ENCODE measurements around the gene PNO1. TPM values are rescaled to one million over a fixed set of nuclear protein-coding genes. Genes with fewer than 3 reads are reported as not detected.

PNO1 gene
- total and polyA plus RNA-seq, 9 of the 15 experiments (the other 6 are each of a cell fraction or from before 2014, with no cell fraction given) = 11.8 to 81.7 (median 41.1) TPM

- no TSS peak for BruUV-seq (replicated peaks)
- H3K27me3 ChIP-seq (ENCODE audit: control insufficient read depth in 2 of 2, insufficient read depth in 2 of 2, low read length in 2 of 2) = no peaks in the 10 kb centered on the region
- intact Hi-C loops (cut with micrococcal nuclease) = no loop called here
- peaks cover 3 to 19% of the 10 kb centered on the region in 2 experiments; a peak in 4 of 5 replicates for H3K4me1 ChIP-seq (replicated peaks in 1 of 2; ENCODE audit: control insufficient read depth in 2 of 2, insufficient read depth in 2 of 2, low read length in 2 of 2)
- WGBS (ENCODE audit: insufficient coverage, low coverage, missing lambda C conversion rate) = 91% methylated on average over 5 of the region's 5 CpGs
- H3K9me3 ChIP-seq (replicated peaks; ENCODE audit: control insufficient read depth, insufficient read depth, low read depth, low read length) = no peaks in the 10 kb centered on the region
- no peak for FAIRE-seq
- H3K9me1 ChIP-seq (ENCODE audit: control insufficient read depth, insufficient read depth, low read length) = no peaks in the 10 kb centered on the region
- H3K9ac ChIP-seq (ENCODE audit: insufficient read depth in 1 of 2, low read depth in 2 of 2, low read length in 2 of 2) = no peak overlapping the region
- no peak for TF ChIP-seq SREBF2 (CRISPR knock-in tag; IDR thresholded peaks at IDR 0.05)
- no peak for TF ChIP-seq TARDBP (IDR thresholded peaks at IDR 0.05)
- TF ChIP-seq, protein P1, sequence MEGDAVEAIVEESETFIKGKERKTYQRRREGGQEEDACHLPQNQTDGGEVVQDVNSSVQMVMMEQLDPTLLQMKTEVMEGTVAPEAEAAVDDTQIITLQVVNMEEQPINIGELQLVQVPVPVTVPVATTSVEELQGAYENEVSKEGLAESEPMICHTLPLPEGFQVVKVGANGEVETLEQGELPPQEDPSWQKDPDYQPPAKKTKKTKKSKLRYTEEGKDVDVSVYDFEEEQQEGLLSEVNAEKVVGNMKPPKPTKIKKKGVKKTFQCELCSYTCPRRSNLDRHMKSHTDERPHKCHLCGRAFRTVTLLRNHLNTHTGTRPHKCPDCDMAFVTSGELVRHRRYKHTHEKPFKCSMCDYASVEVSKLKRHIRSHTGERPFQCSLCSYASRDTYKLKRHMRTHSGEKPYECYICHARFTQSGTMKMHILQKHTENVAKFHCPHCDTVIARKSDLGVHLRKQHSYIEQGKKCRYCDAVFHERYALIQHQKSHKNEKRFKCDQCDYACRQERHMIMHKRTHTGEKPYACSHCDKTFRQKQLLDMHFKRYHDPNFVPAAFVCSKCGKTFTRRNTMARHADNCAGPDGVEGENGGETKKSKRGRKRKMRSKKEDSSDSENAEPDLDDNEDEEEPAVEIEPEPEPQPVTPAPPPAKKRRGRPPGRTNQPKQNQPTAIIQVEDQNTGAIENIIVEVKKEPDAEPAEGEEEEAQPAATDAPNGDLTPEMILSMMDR (IDR thresholded peaks at IDR 0.05 in 2 of 3, conservative IDR thresholded peaks at IDR 0.05 in 1 of 3; ENCODE audit: insufficient read depth in 2 of 3, low read depth in 1 of 3, low read length in 3 of 3) = no peak
- TF ChIP-seq POLR2B (IDR thresholded peaks at IDR 0.05; ENCODE audit: low read depth, partially characterized antibody) = no peak
- TF ChIP-seq ZNF57 (CRISPR knock-in tag; IDR thresholded peaks at IDR 0.05) = no peak
- no peak for TF ChIP-seq RBM39 (optimal IDR thresholded peaks at IDR 0.05; ENCODE audit: low read depth, low read length)
- TF ChIP-seq TCF3 (CRISPR knock-in tag; IDR thresholded peaks at IDR 0.05) = no peak
- no peak for TF ChIP-seq TSC22D4 (tag; IDR thresholded peaks at IDR 0.05)
- no peak for TF ChIP-seq ETV1 (tag; conservative IDR thresholded peaks at IDR 0.05; ENCODE audit: low read depth)
- TF ChIP-seq BRF1 (IDR thresholded peaks at IDR 0.05; ENCODE audit: borderline replicate concordance, extremely low read depth, insufficient read length) = no peak
- peaks cover 98% of the 10 kb centered on the region for H3K79me2 ChIP-seq (ENCODE audit: control insufficient read depth, insufficient read depth, low read length)
- H3K36me3 ChIP-seq (ENCODE audit: control insufficient read depth, insufficient read depth, low read length) = peaks cover 36% of the 10 kb centered on the region
- ATAC-seq = no peak
- no peak overlapping the region for H3K27ac ChIP-seq (ENCODE audit: extremely low read depth, low read depth, low read length)
- H3K4me2 ChIP-seq (ENCODE audit: insufficient read depth, low read length) = no peak overlapping the region
- no peak overlapping the region for H2AFZ ChIP-seq (ENCODE audit: low read depth, low read length)
- no peak for DNase-seq (ENCODE audit: extremely low read depth in 1 of 4, low spot score in 3 of 4)
- POLR2A ChIA-PET = interaction anchor here (0.6 kb wide), 1 partner anchor 45 kb away, joined by 3 read pairs; no protein-coding TSS in a partner anchor
- in situ Hi-C loops (cut with MboI) = no loop called here
- CTCF ChIA-PET (ENCODE audit: low intra/inter-chr PET ratio) = no interaction called here
- no peaks in the 10 kb centered on the region for H4K20me1 ChIP-seq (replicated peaks; ENCODE audit: control insufficient read depth, insufficient read depth, low read length)
- H3K4me3 ChIP-seq = no peak overlapping the region
Measured at GRCh38 chr2:68214381-68214780, 56.7 kb downstream of the PNO1 start.
